Measurements from ENCODE around the gene MYD88.

DNA sequence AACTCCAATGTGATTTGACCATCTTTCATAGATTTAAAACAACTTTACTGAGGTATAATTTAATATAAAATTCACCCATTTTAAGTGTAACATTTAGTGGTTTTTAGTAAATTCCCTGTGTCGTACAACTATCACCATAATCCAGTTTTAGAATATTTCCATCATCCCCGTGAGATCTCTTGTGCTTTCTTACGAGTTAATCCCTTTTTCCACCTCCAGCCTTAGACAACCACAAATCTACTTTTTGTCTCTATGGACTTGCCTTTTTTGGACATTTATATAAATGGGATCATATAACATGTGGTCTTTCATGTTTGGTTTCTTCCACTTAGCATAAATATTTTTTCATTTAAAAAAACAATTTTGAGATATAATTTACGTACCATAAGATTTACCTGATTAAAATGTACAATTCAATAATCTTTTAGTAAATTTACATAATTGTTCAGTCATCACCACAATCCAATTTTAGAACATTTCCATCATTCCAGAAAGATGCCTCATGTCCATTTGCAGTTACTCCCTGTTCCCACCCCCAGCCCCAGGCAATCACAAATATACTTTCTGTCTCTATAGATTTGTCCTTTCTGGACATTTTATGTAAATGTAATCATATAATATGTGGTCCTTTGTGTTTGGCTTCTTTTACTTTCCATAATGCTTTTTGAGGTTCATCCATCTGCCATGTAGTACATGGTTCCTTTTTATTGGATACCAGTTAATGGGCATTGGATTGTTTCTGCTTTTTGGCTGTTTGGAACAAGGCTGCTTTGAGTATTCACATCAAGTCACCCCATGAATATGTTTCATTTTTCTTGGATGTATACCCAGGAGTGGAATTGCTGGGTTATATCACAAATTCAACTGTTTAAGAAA is 29.9 kb downstream of the MYD88 start:
- no peak for TF ChIP-seq POLR2A (IDR thresholded peaks at IDR 0.05; ENCODE audit: low read length)
- no peak for TF ChIP-seq MAZ (IDR thresholded peaks at IDR 0.05; ENCODE audit: borderline replicate concordance, low read depth, low read length)
- no peak for TF ChIP-seq FOXS1 (CRISPR knock-in tag; IDR thresholded peaks at IDR 0.05)
- TF ChIP-seq, protein P1, sequence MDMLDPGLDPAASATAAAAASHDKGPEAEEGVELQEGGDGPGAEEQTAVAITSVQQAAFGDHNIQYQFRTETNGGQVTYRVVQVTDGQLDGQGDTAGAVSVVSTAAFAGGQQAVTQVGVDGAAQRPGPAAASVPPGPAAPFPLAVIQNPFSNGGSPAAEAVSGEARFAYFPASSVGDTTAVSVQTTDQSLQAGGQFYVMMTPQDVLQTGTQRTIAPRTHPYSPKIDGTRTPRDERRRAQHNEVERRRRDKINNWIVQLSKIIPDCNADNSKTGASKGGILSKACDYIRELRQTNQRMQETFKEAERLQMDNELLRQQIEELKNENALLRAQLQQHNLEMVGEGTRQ (IDR thresholded peaks at IDR 0.05): no peak
- TF ChIP-seq, protein P2, sequence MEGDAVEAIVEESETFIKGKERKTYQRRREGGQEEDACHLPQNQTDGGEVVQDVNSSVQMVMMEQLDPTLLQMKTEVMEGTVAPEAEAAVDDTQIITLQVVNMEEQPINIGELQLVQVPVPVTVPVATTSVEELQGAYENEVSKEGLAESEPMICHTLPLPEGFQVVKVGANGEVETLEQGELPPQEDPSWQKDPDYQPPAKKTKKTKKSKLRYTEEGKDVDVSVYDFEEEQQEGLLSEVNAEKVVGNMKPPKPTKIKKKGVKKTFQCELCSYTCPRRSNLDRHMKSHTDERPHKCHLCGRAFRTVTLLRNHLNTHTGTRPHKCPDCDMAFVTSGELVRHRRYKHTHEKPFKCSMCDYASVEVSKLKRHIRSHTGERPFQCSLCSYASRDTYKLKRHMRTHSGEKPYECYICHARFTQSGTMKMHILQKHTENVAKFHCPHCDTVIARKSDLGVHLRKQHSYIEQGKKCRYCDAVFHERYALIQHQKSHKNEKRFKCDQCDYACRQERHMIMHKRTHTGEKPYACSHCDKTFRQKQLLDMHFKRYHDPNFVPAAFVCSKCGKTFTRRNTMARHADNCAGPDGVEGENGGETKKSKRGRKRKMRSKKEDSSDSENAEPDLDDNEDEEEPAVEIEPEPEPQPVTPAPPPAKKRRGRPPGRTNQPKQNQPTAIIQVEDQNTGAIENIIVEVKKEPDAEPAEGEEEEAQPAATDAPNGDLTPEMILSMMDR (IDR thresholded peaks at IDR 0.05): no peak
- TF ChIP-seq, protein P3, sequence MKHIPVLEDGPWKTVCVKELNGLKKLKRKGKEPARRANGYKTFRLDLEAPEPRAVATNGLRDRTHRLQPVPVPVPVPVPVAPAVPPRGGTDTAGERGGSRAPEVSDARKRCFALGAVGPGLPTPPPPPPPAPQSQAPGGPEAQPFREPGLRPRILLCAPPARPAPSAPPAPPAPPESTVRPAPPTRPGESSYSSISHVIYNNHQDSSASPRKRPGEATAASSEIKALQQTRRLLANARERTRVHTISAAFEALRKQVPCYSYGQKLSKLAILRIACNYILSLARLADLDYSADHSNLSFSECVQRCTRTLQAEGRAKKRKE (CRISPR knock-in tag; IDR thresholded peaks at IDR 0.05; ENCODE audit: low read depth): no peak
- no peak for TF ChIP-seq POLR2AphosphoS2 (conservative IDR thresholded peaks at IDR 0.05; ENCODE audit: low read length)
- no peak for TF ChIP-seq MYC (IDR thresholded peaks at IDR 0.05; ENCODE audit: borderline replicate concordance, low read length)
- no peak for TF ChIP-seq FOSL2 (IDR thresholded peaks at IDR 0.05)
- no peak for TF ChIP-seq FOSL2 (CRISPR knock-in tag; IDR thresholded peaks at IDR 0.05)
